Measurements from ENCODE around the gene PRKN. TPM values are rescaled to one million over a fixed set of nuclear protein-coding genes. Genes with fewer than 3 reads are reported as not detected.

Gene PRKN
- total RNA-seq, 1 donor from 2014 or later, result 7.0 TPM

GRCh38 chr6:161452241-161452640, 1275.3 kb downstream of the PRKN start:
- TF ChIP-seq CTCF (IDR thresholded peaks at IDR 0.05; ENCODE audit: partially characterized antibody, unreplicated experiment), result no peak
- Mint-ChIP-seq H3K27me3 (ENCODE audit: unreplicated experiment) (no peaks in the 10 kb centered on the region), H3K36me3 (ENCODE audit: unreplicated experiment) (no peaks in the 10 kb centered on the region)

GRCh38 chr6:161449521-161449920, 1278.0 kb downstream of the PRKN start:
- no peak for TF ChIP-seq CTCF (IDR thresholded peaks at IDR 0.05; ENCODE audit: partially characterized antibody, unreplicated experiment)
- H3K27ac Mint-ChIP-seq (ENCODE audit: unreplicated experiment), result no peak overlapping the region
- no peaks in the 10 kb centered on the region for H3K36me3 Mint-ChIP-seq (ENCODE audit: unreplicated experiment)
- no peak overlapping the region for H3K4me3 Mint-ChIP-seq (ENCODE audit: unreplicated experiment)
- peaks cover 2% of the 10 kb centered on the region for H3K9me3 Mint-ChIP-seq (ENCODE audit: unreplicated experiment)
- DNase-seq, result no peak
- peaks cover under 1% of the 10 kb centered on the region for H3K4me1 Mint-ChIP-seq (ENCODE audit: low read depth, unreplicated experiment)
- no peaks in the 10 kb centered on the region for H3K27me3 Mint-ChIP-seq (ENCODE audit: unreplicated experiment)

More at GRCh38 chr6:161452241-161452640, 1275.3 kb downstream of the PRKN start:
- DNase-seq, result no peak
- H3K4me1 Mint-ChIP-seq (ENCODE audit: low read depth, unreplicated experiment), result no peaks in the 10 kb centered on the region
- H3K4me3 Mint-ChIP-seq (ENCODE audit: unreplicated experiment), result no peak overlapping the region
- no peak overlapping the region for H3K27ac Mint-ChIP-seq (ENCODE audit: unreplicated experiment)
- no peaks in the 10 kb centered on the region for H3K9me3 Mint-ChIP-seq (ENCODE audit: unreplicated experiment)

GRCh38 chr6:161446949-161447348, 1280.6 kb downstream of the PRKN start:
- H3K36me3 Mint-ChIP-seq (ENCODE audit: unreplicated experiment), result no peaks in the 10 kb centered on the region
- no peak overlapping the region for H3K27ac Mint-ChIP-seq (ENCODE audit: unreplicated experiment)
- no peak overlapping the region for H3K4me3 Mint-ChIP-seq (ENCODE audit: unreplicated experiment)
- H3K27me3 Mint-ChIP-seq (ENCODE audit: unreplicated experiment), result peaks cover 1% of the 10 kb centered on the region
- no peak for DNase-seq
- TF ChIP-seq CTCF (IDR thresholded peaks at IDR 0.05; ENCODE audit: partially characterized antibody, unreplicated experiment), result no peak
- peaks cover 2% of the 10 kb centered on the region for H3K9me3 Mint-ChIP-seq (ENCODE audit: unreplicated experiment)
- H3K4me1 Mint-ChIP-seq (ENCODE audit: low read depth, unreplicated experiment), result peaks cover 8% of the 10 kb centered on the region

- Mint-ChIP-seq H3K36me3 (ENCODE audit: unreplicated experiment) (no peaks in the 10 kb centered on the region), H3K27ac (ENCODE audit: unreplicated experiment) (no peak overlapping the region), H3K27me3 (ENCODE audit: unreplicated experiment) (peaks cover 1% of the 10 kb centered on the region), H3K4me1 (ENCODE audit: low read depth, unreplicated experiment) (peaks cover 8% of the 10 kb centered on the region), H3K4me3 (ENCODE audit: unreplicated experiment) (no peak overlapping the region), H3K9me3 (ENCODE audit: unreplicated experiment) (peaks cover 2% of the 10 kb centered on the region)
- DNase-seq, result no peak
- no peak for TF ChIP-seq CTCF (IDR thresholded peaks at IDR 0.05; ENCODE audit: partially characterized antibody, unreplicated experiment)
Measured at GRCh38 chr6:161446296-161446925, 1281.2 kb downstream of the PRKN start.

- H3K27me3 Mint-ChIP-seq (ENCODE audit: unreplicated experiment), result peaks cover 1% of the 10 kb centered on the region
- H3K36me3 Mint-ChIP-seq (ENCODE audit: unreplicated experiment), result peaks cover 5% of the 10 kb centered on the region
- H3K4me1 Mint-ChIP-seq (ENCODE audit: low read depth, unreplicated experiment), result peaks cover 8% of the 10 kb centered on the region
- H3K9me3 Mint-ChIP-seq (ENCODE audit: unreplicated experiment), result peaks cover 4% of the 10 kb centered on the region
- TF ChIP-seq CTCF (IDR thresholded peaks at IDR 0.05; ENCODE audit: partially characterized antibody, unreplicated experiment), result no peak
- H3K4me3 Mint-ChIP-seq (ENCODE audit: unreplicated experiment), result no peak overlapping the region
- DNase-seq, result no peak
- no peak overlapping the region for H3K27ac Mint-ChIP-seq (ENCODE audit: unreplicated experiment)
Measured at GRCh38 chr6:161445021-161445799, 1282.4 kb downstream of the PRKN start.
